SU-DHL-6 (cell line): ENCODE results near the gene PPY.

Experiments used
- H2AFZ ChIP-seq: fragments of 200-600 bp; sonication (generic); 2 replicates; pipeline ENCODE4 v1.6.1; 2014; ENCODE audit warnings: low read depth, mild to moderate bottlenecking, moderate library complexity, mixed read lengths, antibody characterized with exemption, low read length; ENCODE audit not compliant: severe bottlenecking
- H3F3A ChIP-seq: fragments of 200-600 bp; shearing (Covaris generic); 2 replicates; pipeline ENCODE4 v1.6.0; 2016; ENCODE audit warnings: antibody characterized with exemption, mild to moderate bottlenecking; ENCODE audit not compliant: insufficient read depth
- H3K27ac ChIP-seq: fragments of 200-600 bp; sonication (generic); 2 replicates; pipeline ENCODE4 v1.5.1; 2016; ENCODE audit warnings: low read depth, mild to moderate bottlenecking, low read length, moderate library complexity, mixed read lengths
- H3K27me3 ChIP-seq: fragments of 200-600 bp; sonication (generic), shearing (Covaris generic); 2 replicates; pipeline ENCODE4 v1.6.0; 2014; ENCODE audit warnings: mild to moderate bottlenecking, low read length
- H3K36me3 ChIP-seq: fragments of 200-600 bp; sonication (generic); 2 replicates; pipeline ENCODE4 v1.6.1; 2014; ENCODE audit warnings: mild to moderate bottlenecking, low read length, mixed read lengths
- H3K4me2 ChIP-seq: fragments of 300-600, 200-600 bp; shearing (Covaris generic), sonication (generic); 2 replicates; pipeline ENCODE4 v1.6.0; 2014; ENCODE audit warnings: low read length, low read depth, mild to moderate bottlenecking; ENCODE audit not compliant: poor library complexity, severe bottlenecking
- H3K4me3 ChIP-seq: fragments of 200-600 bp; sonication (generic); 2 replicates; pipeline ENCODE4 v1.5.1; 2014; ENCODE audit warnings: antibody characterized with exemption, low read length, mild to moderate bottlenecking, mixed read lengths; ENCODE audit not compliant: insufficient read depth, poor library complexity, severe bottlenecking
- H3K79me2 ChIP-seq: fragments of 200-600 bp; sonication (generic); 2 replicates; pipeline ENCODE4 v1.6.1; 2014; ENCODE audit warnings: mild to moderate bottlenecking, low read length, moderate library complexity; ENCODE audit not compliant: insufficient read depth
- H3K9ac ChIP-seq: fragments of 200-600 bp; sonication (generic); 2 replicates; pipeline ENCODE4 v1.7.0; 2014; ENCODE audit warnings: mild to moderate bottlenecking, low read length
- H3K9me2 ChIP-seq: fragments of 200-600 bp; sonication (generic); replicated peaks from 2 replicates; pipeline ENCODE4 v1.6.1; 2014; ENCODE audit warnings: low read length; ENCODE audit not compliant: insufficient read depth
- H3K9me3 ChIP-seq: fragments of 200-600 bp; sonication (generic); 2 replicates; pipeline ENCODE4 v1.6.1; 2014; ENCODE audit warnings: low read length, mixed read lengths; ENCODE audit not compliant: insufficient read depth
- H4K20me1 ChIP-seq: fragments of 200-600 bp; sonication (generic); 2 replicates; pipeline ENCODE4 v1.6.1; 2014; ENCODE audit warnings: low read depth, mild to moderate bottlenecking, antibody characterized with exemption, low read length, moderate library complexity, mixed read lengths
- CTCF ChIP-seq: fragments of 200-600 bp; sonication (generic); IDR thresholded peaks from one replicate; pipeline ENCODE4 v1.5.1; 2017; ENCODE audit warnings: antibody characterized with exemption, mild to moderate bottlenecking, low read length, moderate library complexity; ENCODE audit not compliant: insufficient read depth, poor library complexity, severe bottlenecking
- EZH2phosphoT487 ChIP-seq: fragments of 200-600 bp; sonication (generic), shearing (Covaris generic); conservative IDR thresholded peaks from 2 replicates; pipeline ENCODE4 v1.6.1; 2018; ENCODE audit warnings: mild to moderate bottlenecking, antibody characterized with exemption, low read length, moderate library complexity, mixed read lengths

Gene PPY

GRCh38 chr17:43917348-43918025 lies 24.8 kb downstream of the PPY start:
- H3K27me3 ChIP-seq: no peaks in the 10 kb centered on the region
- H4K20me1 ChIP-seq: no peaks in the 10 kb centered on the region
- H3K9me2 ChIP-seq: no peaks in the 10 kb centered on the region
- H2AFZ ChIP-seq: no peak overlapping the region
- H3F3A ChIP-seq: no peaks in the 10 kb centered on the region
- no peak overlapping the region for H3K4me3 ChIP-seq
- H3K36me3 ChIP-seq: no peaks in the 10 kb centered on the region
- no peak overlapping the region for H3K4me2 ChIP-seq
- TF ChIP-seq CTCF (no peak), EZH2phosphoT487 (no peak)
- no peak overlapping the region for H3K9ac ChIP-seq
- no peak overlapping the region for H3K27ac ChIP-seq
- H3K9me3 ChIP-seq: no peaks in the 10 kb centered on the region
- H3K79me2 ChIP-seq: no peaks in the 10 kb centered on the region

GRCh38 chr17:43917016-43917347 lies 25.3 kb downstream of the PPY start:
- Histone ChIP-seq H3K79me2 (no peaks in the 10 kb centered on the region), H2AFZ (no peak overlapping the region), H3K36me3 (no peaks in the 10 kb centered on the region), H4K20me1 (no peaks in the 10 kb centered on the region), H3K9me3 (no peaks in the 10 kb centered on the region), H3K9me2 (no peaks in the 10 kb centered on the region), H3K9ac (no peak overlapping the region), H3K27ac (no peak overlapping the region), H3K4me2 (no peak overlapping the region), H3K27me3 (no peaks in the 10 kb centered on the region), H3K4me3 (no peak overlapping the region), H3F3A (no peaks in the 10 kb centered on the region)
- no peak for TF ChIP-seq EZH2phosphoT487
- no peak for TF ChIP-seq CTCF

GRCh38 chr17:43916385-43916784 lies 25.9 kb downstream of the PPY start:
- no peaks in the 10 kb centered on the region for H3K9me3 ChIP-seq
- H3K4me3 ChIP-seq: no peak overlapping the region
- H3F3A ChIP-seq: no peaks in the 10 kb centered on the region
- no peak for TF ChIP-seq EZH2phosphoT487
- no peak for TF ChIP-seq CTCF
- H3K27me3 ChIP-seq: no peaks in the 10 kb centered on the region
- no peak overlapping the region for H3K4me2 ChIP-seq
- no peaks in the 10 kb centered on the region for H4K20me1 ChIP-seq
- H2AFZ ChIP-seq: no peak overlapping the region
- H3K36me3 ChIP-seq: no peaks in the 10 kb centered on the region
- no peaks in the 10 kb centered on the region for H3K79me2 ChIP-seq
- no peak overlapping the region for H3K27ac ChIP-seq
- H3K9ac ChIP-seq: no peak overlapping the region
- H3K9me2 ChIP-seq: no peaks in the 10 kb centered on the region
